HFF-Myc (cell line): ENCODE results near the gene ENOX1.
A peak's percentile ranks its signal among the peaks of the same experiment; 100 is the strongest.

ENCODE experiments used
- DNase-seq: peaks from one replicate; pipeline ENCODE4 v3.0.0-alpha.2; 2011; ENCODE audit warnings: low read depth; ENCODE audit errors: extremely low read depth
- H3K4me3 ChIP-seq: replicated peaks from 2 replicates; pipeline ENCODE4 v1.5.1; 2011; ENCODE audit warnings: low read depth, mild to moderate bottlenecking, control low read depth, low read length
- CTCF ChIP-seq: IDR thresholded peaks from 2 replicates; pipeline ENCODE4 v1.5.1; 2012; ENCODE audit warnings: mild to moderate bottlenecking, low read depth, low read length, control low read depth; ENCODE audit errors: missing control alignments

Gene ENOX1

GRCh38 chr13:43316281-43316680, 470.5 kb downstream of the ENOX1 start:
- no peak for DNase-seq
- TF ChIP-seq CTCF, result no peak
- H3K4me3 ChIP-seq, result no peak overlapping the region

GRCh38 chr13:43315522-43315921, 471.2 kb downstream of the ENOX1 start:
- TF ChIP-seq CTCF, result no peak
- DNase-seq, result no peak
- H3K4me3 ChIP-seq, result no peak overlapping the region

- no peak overlapping the region for H3K4me3 ChIP-seq
- DNase-seq, result no peak
- TF ChIP-seq CTCF, result no peak
Observed at GRCh38 chr13:43309311-43309710, 477.5 kb downstream of the ENOX1 start.

GRCh38 chr13:43307921-43308433, 478.8 kb downstream of the ENOX1 start:
- H3K4me3 ChIP-seq, result no peak overlapping the region
- DNase-seq, result peak; percentile 85
- no peak for TF ChIP-seq CTCF

- DNase-seq, result no peak
- no peak for TF ChIP-seq CTCF
- H3K4me3 ChIP-seq, result no peak overlapping the region
Observed at GRCh38 chr13:43307221-43307920, 479.4 kb downstream of the ENOX1 start.

- H3K4me3 ChIP-seq, result no peak overlapping the region
- TF ChIP-seq CTCF, result no peak
- no peak for DNase-seq
Observed at GRCh38 chr13:43306372-43306771, 480.4 kb downstream of the ENOX1 start.

GRCh38 chr13:43305416-43305815, 481.4 kb downstream of the ENOX1 start:
- no peak for DNase-seq
- TF ChIP-seq CTCF, result no peak
- no peak overlapping the region for H3K4me3 ChIP-seq
